ENCODE measurements around the gene TRIP11.

DNA sequence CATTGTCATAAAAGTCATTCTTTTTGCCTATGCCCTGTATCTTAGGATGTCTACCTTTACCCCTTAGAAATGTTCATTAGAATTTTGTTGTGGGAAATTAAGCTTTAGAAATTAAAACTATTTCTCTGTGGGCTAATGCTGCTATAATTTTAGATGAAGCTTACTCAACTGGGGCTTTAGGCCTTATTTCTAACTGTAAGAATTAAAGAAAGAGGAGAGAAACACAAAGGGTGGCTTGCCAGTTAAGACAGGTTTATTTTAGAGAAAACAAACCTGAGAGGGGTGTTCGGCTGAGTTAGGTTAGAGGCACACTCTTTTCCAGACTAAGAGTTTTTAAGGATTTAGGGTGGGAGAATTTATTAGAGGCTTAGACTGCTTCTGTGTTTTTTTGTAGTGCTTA is 6.4 kb downstream of the TRIP11 start:
- no peak for TF ChIP-seq EZH2 (IDR thresholded peaks at IDR 0.05; ENCODE audit: borderline replicate concordance)
- TF ChIP-seq, protein P1, sequence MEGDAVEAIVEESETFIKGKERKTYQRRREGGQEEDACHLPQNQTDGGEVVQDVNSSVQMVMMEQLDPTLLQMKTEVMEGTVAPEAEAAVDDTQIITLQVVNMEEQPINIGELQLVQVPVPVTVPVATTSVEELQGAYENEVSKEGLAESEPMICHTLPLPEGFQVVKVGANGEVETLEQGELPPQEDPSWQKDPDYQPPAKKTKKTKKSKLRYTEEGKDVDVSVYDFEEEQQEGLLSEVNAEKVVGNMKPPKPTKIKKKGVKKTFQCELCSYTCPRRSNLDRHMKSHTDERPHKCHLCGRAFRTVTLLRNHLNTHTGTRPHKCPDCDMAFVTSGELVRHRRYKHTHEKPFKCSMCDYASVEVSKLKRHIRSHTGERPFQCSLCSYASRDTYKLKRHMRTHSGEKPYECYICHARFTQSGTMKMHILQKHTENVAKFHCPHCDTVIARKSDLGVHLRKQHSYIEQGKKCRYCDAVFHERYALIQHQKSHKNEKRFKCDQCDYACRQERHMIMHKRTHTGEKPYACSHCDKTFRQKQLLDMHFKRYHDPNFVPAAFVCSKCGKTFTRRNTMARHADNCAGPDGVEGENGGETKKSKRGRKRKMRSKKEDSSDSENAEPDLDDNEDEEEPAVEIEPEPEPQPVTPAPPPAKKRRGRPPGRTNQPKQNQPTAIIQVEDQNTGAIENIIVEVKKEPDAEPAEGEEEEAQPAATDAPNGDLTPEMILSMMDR (IDR thresholded peaks at IDR 0.05; ENCODE audit: poor library complexity) = no peak

Measured in hepatocyte (in vitro differentiated cells).